HG03175 (cell line): ENCODE results near the gene RNF208.

Experiments
- ATAC-seq: cut with Tn5 transposase; IDR thresholded peaks from one replicate; pipeline ENCODE4 v1.9.1; 2021; ENCODE audit warnings: mild to moderate bottlenecking, moderate library complexity; ENCODE audit not compliant: unreplicated experiment

Gene RNF208

DNA sequence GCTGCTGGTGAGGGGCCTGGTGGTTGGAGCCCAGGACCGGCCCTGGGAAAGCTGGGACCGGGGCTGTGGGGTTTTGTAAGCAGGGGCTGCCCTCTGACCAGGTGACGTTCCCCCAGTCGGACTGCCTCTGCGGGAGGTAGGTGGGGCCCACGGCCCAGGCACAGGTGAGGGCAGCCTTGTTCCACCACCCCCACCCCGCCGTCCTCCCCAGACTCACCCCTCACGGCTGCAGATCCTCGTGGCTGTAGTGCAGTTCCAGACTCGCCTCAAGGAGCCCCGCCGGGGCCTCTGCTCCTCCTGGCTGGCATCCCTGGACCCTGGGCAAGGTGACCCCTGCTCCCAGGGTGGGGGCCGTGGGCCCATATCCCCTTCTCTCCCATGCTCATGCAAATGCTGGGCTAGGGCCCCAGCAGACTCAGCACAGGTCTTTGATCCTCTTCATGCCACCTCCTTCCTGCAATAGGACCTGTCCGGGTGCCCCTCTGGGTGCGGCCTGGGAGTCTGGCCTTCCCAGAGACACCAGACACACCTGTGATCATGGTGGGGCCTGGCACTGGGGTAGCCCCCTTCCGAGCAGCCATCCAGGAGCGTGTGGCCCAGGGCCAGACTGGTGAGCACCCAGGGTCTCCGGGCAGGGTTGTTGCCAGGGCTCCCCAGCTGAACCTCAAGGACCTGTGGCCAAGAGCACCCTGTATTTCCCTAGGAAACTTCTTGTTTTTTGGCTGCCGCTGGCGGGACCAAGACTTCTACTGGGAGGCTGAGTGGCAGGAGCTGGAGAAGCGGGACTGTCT is 6.6 kb downstream of the RNF208 start:
- ATAC-seq = no peak

- ATAC-seq = no peak
Measured at GRCh38 chr9:137214620-137215019, 7.4 kb downstream of the RNF208 start.

DNA sequence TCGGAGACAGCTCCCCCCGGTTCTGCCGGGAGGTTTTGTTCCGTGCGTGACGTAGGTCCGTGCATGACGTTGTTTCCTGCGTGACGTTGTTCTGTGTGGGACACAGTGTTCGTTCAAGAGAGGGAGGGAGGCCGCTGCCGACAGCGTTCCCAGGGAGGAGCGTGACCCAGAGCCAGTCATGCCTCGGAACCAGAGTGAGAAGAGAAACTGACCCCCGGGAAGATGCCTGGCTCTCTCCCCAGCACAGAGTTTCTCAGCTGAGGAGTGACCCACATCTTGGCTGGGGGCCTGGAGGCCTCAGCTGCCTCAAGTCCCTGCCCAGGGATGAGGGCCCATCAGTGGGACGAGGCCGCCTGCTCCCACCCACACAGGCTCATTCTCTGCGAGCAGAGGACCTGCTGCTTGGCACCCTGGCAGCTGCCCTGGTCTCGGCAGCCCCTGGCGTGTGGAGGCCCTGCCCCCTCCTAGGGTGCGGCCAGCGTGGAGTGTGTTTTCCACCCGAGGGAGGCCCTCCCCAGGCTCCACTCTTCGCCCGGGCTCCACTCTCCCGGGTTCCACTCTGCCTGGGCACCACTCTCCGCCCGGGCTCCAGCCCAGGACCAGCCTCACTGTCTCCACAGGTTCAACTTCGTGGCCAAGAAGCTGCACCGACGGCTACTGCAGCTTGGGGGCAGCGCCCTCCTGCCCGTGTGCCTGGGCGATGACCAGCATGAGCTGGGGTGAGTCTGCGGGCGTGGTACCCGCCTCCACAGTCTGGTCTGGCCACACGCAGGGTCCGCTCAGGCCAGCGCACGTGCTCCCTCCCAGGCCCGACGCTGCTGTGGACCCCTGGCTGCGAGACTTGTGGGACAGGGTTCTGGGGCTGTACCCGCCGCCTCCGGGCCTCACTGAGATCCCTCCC is 8.6 kb downstream of the RNF208 start:
- ATAC-seq = no peak

- ATAC-seq = no peak
Measured at GRCh38 chr9:137212520-137212919, 9.5 kb downstream of the RNF208 start.

DNA sequence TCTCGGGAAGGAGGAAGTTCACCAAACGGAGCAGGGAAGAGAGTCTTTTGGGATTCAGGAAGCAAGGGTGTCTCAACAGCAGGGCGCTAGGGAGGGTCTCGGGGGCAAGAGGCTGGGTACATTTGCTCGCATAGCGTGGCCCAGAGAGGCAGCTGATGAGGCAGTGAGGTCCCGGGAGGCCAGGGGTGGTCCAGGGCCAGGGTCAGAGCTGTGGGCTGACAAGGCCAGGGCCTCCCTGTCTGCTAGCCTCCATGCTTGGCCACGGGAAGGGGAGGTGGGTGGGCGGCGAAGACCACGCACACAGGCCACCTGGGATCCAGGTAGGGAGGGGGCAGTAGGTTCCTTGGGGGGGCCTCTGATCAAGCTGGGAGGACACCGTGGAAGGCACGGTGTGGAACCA is 10.5 kb downstream of the RNF208 start:
- ATAC-seq = no peak

GRCh38 chr9:137206602-137207001 is 15.4 kb downstream of the RNF208 start:
- ATAC-seq = no peak

- ATAC-seq = peak; percentile 52
Measured at GRCh38 chr9:137205126-137206069, 16.6 kb downstream of the RNF208 start, which contains the start of the genes NDOR1 and TMEM203. Gene NDOR1 (plus strand): TSS chr9:137205700. CDS start chr9:137205778, 78 bp downstream. Gene TMEM203 (minus strand): TSS chr9:137205648. CDS start chr9:137205414, 234 bp downstream.

GRCh38 chr9:137204731-137205125 is 17.3 kb downstream of the RNF208 start:
- ATAC-seq = no peak

- no peak for ATAC-seq
Measured at GRCh38 chr9:137202966-137203365, 19.1 kb downstream of the RNF208 start.

DNA sequence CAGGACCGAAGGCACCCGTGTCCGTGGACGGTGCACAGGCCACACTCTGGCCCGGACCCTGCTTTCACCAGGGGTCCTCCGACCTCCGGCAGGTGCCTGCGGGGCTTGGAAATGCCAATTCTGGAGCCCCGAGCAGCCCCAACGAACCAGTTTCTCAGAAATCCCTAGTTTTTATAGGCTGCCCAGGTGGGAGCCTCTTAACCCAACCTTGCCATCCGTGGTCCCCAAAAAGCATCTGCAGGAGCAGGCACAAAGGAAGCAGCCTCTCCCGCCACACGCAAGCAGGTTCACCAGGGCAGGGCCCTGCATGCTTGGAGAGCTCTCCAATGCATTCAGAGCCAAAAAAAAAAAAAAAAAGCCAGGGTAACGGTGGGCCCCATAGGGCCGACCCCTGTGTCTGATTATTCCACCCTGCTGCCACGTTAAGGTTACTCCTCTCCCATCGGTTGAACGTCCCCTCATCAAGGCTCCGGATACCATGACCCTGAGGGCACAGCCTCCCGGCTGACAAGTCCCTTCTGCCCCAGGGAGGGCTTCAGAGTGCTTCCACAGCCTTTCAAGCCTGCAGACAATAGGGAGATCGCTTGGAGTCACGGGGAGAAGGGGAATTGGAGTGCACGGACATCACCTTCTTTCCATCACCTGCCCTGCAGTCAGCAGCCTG is 20.7 kb downstream of the RNF208 start:
- ATAC-seq = no peak

GRCh38 chr9:137200311-137201204 is 21.5 kb downstream of the RNF208 start, which contains the start of gene TPRN:
Gene TPRN (minus strand): TSS chr9:137200741. CDS start chr9:137200711, 30 bp downstream.
- peak; percentile 87 for ATAC-seq

DNA sequence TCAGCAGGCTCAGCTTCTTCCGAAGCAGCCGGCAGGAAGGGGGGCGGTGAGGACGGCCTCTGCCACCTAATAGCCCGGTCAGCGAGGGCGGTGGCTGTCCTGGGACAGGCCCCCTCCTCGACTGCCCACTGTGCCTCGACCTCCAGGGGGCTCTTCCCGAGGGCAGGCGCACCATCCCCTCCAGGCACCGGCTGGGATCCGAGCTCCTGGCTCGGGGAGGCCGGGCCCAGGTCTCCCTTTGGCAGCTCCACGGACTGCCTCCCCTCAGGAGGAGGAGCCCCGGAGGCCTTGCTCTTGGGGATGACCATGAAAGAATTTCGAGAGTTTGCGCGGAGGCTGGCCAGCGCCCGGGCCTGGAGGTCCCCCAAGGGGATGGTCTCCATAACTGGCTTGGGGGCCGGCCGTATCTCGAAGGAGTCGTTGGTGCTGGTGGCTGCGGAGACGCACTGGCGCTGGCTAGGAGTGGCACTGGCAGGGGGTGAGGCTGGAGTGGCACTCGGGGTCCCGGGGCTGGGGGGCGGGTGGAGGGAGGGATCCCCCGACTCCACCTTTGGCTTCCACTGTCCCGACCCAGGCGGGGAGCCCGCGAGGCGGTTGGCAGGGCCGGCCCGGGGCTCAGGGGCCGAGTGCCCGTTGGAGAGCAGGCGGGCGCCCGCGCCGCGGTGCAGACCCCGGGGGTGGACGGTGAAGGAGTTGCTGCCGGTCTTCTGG is 22.5 kb downstream of the RNF208 start:
- no peak for ATAC-seq

GRCh38 chr9:137198902-137199283 is 23.1 kb downstream of the RNF208 start:
- ATAC-seq = no peak

- ATAC-seq = no peak
Measured at GRCh38 chr9:137198051-137198901, 23.8 kb downstream of the RNF208 start.

GRCh38 chr9:137195525-137196220 is 26.4 kb downstream of the RNF208 start:
- ATAC-seq = no peak

GRCh38 chr9:137194909-137195308 is 27.1 kb downstream of the RNF208 start:
- no peak for ATAC-seq

DNA sequence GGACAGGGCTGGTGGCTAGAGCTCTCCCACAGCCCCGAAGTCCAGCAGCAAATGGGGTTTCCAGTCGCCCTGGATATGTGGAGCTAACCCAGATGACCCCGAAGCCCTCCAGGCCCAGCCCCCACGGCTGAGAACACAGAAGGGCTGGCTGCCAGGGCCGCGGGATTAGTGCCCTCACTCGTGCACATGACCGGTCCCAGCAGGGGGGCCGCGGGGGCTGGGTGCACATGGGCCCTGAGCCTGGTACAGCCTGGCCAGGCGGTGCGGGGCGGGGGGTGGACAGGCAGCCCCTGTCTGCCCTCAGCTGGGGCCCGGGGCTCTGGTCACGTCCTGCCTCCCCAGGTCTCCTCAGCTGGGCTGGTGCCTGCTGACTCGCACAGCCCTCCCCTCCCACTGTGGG is 27.7 kb downstream of the RNF208 start:
- no peak for ATAC-seq
